T-helper 17 cell (primary cell): ENCODE data around the gene TRAK1. TPM values are rescaled to one million over a fixed set of nuclear protein-coding genes. Genes with fewer than 3 reads are reported as not detected.

Source experiments
- ATAC-seq: fragments of 150-1000 bp; cut with Tn5 transposase; 2 replicates; pipeline ENCODE4 v1.10.0; 2021; ENCODE audit warnings: mild to moderate bottlenecking, moderate library complexity
- DNase-seq, 3 donors: peaks; one replicate each; pipeline versions ENCODE4 v3.0.0 to v3.0.0-alpha.2; 2020 to 2021
- H3K9me3 ChIP-seq: one replicate; pipeline ENCODE4 v1.7.0; 2013; ENCODE audit warnings: low read length, mild to moderate bottlenecking; ENCODE audit not compliant: control insufficient read depth, poor library complexity, severe bottlenecking
- H3K27ac Mint-ChIP-seq: one replicate; pipeline ENCODE4 v1.8.0; 2022; ENCODE audit warnings: mild to moderate bottlenecking, moderate library complexity, mixed read lengths
- H3K27me3 Mint-ChIP-seq: one replicate; pipeline ENCODE4 v1.8.0; 2022; ENCODE audit warnings: mixed read lengths
- H3K36me3 Mint-ChIP-seq: one replicate; pipeline ENCODE4 v1.8.0; 2022; ENCODE audit warnings: low read depth, mixed read lengths
- H3K4me1 Mint-ChIP-seq: one replicate; pipeline ENCODE4 v1.8.0; 2022; ENCODE audit warnings: mild to moderate bottlenecking, mixed read lengths
- H3K4me3 Mint-ChIP-seq: one replicate; pipeline ENCODE4 v1.8.0; 2022; ENCODE audit warnings: mild to moderate bottlenecking, moderate library complexity, mixed read lengths
- total RNA-seq, 4 donors: library from RNA in 2 of 4; stranded (reverse) in 2 of 4; gene quantifications; one replicate each; pipeline ENCODE4 v1.2.3 and lab custom pipeline; 2022 to 2026

TRAK1 gene
- total RNA-seq, 2 donors from 2014 or later: 22.6 to 23.8 TPM

DNA sequence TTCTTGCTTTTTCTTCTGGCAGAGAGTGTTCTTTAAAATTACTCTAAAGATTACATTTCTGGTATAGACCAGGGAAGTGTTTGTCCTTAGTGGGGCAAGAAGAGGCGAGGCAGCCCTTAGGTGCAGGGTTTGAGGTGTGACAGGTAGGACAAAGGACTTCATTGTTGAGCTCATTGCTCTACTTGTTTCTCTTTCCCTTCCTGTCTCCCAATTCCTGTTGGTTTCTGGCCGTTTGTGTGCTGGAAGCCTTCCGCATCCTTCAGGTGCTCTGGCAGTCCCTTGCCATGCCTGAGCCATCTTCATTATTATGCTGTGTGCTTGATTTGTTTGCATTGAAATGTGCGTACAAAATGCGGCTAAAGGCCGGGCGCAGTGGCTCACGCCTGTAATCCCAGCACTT lies 89.7 kb downstream of the TRAK1 start:
- no peak overlapping the region for H3K27ac Mint-ChIP-seq
- no peak overlapping the region for H3K4me3 Mint-ChIP-seq
- H3K27me3 Mint-ChIP-seq: no peaks in the 10 kb centered on the region
- H3K36me3 Mint-ChIP-seq: peaks cover 7% of the 10 kb centered on the region
- H3K4me1 Mint-ChIP-seq: peaks cover 4% of the 10 kb centered on the region
- DNase-seq: no peak
- ATAC-seq: no peak
- H3K9me3 ChIP-seq: no peaks in the 10 kb centered on the region

DNA sequence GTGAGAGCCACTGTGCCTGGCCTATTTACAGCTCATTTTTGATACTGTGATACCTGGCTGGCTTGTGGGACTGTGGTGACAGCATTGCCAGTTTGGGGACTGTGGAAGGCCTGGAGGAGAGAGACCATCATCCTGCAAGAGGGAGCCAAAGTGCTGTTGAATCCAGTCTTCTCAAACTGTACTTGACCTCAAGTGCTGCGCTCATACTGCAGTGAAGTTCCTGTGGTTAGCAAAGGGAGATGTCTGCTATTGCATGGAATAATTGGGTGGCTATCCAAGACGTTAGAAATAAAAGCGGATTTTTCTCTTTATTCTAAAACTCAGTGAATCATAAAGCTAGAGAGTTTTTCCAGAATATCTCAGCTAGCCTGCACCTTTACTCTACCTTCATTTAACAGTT lies 91.4 kb downstream of the TRAK1 start:
- DNase-seq: no peak

DNA sequence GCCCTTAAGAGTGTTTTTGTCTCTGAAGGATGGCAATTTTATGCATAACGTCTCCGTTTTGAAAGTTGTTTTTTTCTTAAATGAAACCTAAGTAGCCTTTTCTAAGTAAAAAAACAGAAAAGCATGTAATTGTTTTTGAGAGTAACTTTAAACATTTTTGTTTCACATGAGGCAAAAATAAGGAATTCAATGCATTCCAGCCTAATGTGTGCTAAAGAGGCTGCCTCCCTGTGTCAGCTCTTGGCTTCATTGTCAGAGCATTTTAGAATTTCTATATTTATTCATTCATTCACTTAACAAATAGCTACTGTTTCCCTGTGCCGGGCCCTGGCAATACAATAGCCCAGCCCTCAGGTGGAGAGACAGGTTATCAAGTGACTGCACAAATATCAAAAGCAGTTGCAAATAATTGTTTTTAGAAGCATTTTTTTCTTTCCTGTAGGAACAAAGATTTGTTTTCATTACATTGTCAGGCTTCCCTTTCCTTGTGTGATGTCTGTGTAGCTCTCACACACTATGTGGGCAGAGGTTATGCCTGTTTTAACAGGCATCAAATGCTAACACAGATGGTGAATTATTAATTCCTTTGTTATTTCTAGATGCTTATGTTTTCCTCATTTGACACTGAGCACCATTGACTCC lies 93.0 kb downstream of the TRAK1 start:
- H3K27ac Mint-ChIP-seq: no peak overlapping the region
- no peak overlapping the region for H3K4me3 Mint-ChIP-seq
- ATAC-seq (no peak), DNase-seq (no peak)
- no peaks in the 10 kb centered on the region for H3K9me3 ChIP-seq
- peaks cover 4% of the 10 kb centered on the region for H3K36me3 Mint-ChIP-seq
- peaks cover 7% of the 10 kb centered on the region for H3K4me1 Mint-ChIP-seq
- H3K27me3 Mint-ChIP-seq: no peaks in the 10 kb centered on the region

More for the DNA sequence above, 91.4 kb downstream of the TRAK1 start:
- H3K4me3 Mint-ChIP-seq: no peak overlapping the region
- H3K4me1 Mint-ChIP-seq: peaks cover 5% of the 10 kb centered on the region
- no peaks in the 10 kb centered on the region for H3K9me3 ChIP-seq
- no peaks in the 10 kb centered on the region for H3K27me3 Mint-ChIP-seq
- no peak for ATAC-seq
- peaks cover 7% of the 10 kb centered on the region for H3K36me3 Mint-ChIP-seq
- H3K27ac Mint-ChIP-seq: no peak overlapping the region

DNA sequence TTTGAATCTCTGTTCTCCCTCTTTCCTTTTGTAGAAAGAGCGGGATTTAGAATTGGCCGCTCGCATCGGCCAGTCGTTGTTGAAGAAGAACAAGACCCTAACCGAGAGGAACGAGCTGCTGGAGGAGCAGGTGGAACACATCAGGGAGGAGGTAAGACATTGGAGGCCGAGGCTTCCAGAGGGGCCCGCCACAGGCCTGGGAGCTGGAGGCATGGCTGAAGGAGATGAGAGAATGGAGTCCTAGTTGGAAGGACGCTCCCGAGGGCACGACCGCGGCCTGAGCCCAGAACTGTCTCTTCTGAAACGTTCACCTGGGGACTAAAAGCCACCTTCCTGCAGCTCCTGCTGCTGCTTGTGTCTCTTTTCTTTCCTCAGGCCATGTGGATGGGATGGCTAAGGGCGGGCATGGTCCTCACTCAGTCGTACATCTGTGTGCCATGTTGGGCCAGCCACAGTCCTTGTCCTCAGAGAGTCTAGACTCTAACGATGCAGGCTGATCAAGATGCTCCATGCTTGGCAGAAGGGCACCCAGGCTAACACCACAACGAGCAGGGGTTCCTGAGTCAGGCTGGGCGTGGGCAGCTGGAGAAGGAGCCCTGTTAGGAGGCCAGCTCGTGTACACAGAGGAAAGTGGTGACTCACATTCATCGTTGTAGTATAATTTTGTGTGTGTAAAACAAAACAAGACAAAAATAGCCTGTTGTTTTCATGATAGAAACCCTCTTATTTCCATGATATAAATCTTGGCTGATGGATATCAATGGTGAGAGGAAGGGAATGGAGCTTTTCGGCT lies 93.7 kb downstream of the TRAK1 start:
- no peak overlapping the region for H3K4me3 Mint-ChIP-seq
- H3K27me3 Mint-ChIP-seq: no peaks in the 10 kb centered on the region
- peaks cover 4% of the 10 kb centered on the region for H3K36me3 Mint-ChIP-seq
- H3K4me1 Mint-ChIP-seq: peaks cover 3% of the 10 kb centered on the region
- H3K27ac Mint-ChIP-seq: no peak overlapping the region
- DNase-seq (no peak), ATAC-seq (no peak)
- H3K9me3 ChIP-seq: no peaks in the 10 kb centered on the region

DNA sequence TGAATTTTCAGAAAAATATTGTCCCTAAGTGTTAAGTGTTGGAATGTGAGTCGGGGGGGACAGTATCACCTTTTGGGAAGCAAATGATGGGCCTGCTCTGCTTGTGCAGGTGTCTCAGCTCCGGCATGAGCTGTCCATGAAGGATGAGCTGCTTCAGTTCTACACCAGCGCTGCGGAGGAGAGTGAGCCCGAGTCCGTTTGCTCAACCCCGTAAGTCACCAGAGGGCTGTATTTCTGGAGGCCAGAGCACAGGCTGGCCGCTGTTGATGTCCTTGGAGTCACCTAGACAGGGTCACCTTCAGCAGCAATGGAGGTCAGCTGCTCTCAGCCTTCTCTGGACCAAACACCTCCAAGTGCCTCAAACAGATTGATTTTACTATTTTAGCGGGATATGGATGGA lies 96.8 kb downstream of the TRAK1 start:
- ATAC-seq (no peak), DNase-seq (no peak)
- no peak overlapping the region for H3K4me3 Mint-ChIP-seq
- peaks cover 4% of the 10 kb centered on the region for H3K36me3 Mint-ChIP-seq
- peaks cover 11% of the 10 kb centered on the region for H3K4me1 Mint-ChIP-seq
- no peak overlapping the region for H3K27ac Mint-ChIP-seq
- H3K27me3 Mint-ChIP-seq: no peaks in the 10 kb centered on the region
- no peaks in the 10 kb centered on the region for H3K9me3 ChIP-seq

DNA sequence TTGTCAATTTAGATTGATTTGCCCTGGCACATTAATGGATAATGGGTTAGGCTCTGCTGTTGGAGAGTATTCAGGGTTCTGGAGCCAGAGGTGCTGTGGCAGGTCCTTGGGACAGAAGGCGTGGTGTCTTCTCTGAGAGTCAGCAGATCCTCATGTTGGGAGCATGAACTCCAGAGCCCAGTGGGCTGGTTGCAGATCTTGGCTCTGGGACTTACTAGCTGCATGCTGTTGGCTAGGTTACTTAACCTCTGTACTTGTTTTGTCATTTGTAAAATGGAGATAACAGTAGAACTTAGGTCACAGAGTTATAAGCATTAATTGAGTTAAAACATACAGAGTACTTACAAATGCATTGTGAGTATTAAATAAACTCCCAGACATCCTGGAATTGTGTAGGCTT lies 97.2 kb downstream of the TRAK1 start:
- H3K36me3 Mint-ChIP-seq: peaks cover 4% of the 10 kb centered on the region
- no peaks in the 10 kb centered on the region for H3K27me3 Mint-ChIP-seq
- H3K4me1 Mint-ChIP-seq: peaks cover 11% of the 10 kb centered on the region
- H3K9me3 ChIP-seq: no peaks in the 10 kb centered on the region
- H3K4me3 Mint-ChIP-seq: no peak overlapping the region
- DNase-seq: no peak
- no peak for ATAC-seq
- H3K27ac Mint-ChIP-seq: no peak overlapping the region

DNA sequence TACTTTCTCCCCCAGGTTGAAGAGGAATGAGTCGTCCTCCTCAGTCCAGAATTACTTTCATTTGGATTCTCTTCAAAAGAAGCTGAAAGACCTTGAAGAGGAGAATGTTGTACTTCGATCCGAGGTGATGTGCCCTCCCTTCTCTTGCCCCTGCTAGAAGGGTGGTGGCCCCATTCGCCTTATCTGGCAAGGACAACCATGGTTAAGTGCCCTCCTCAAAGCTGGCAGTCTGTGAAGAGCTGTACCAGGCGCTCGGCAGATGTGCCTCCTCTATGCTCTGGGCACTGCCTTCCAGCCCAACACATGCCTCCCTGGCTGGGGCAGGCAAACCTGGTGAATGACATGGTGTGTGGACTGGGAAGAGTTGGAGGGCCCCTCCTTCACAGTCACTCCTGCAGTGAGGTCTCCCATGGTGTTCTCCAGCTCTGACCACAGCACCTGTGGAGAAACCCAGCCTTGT lies 97.9 kb downstream of the TRAK1 start:
- Mint-ChIP-seq H3K27me3 (no peaks in the 10 kb centered on the region), H3K4me3 (no peak overlapping the region), H3K4me1 (peaks cover 11% of the 10 kb centered on the region), H3K36me3 (peaks cover 4% of the 10 kb centered on the region), H3K27ac (no peak overlapping the region)
- DNase-seq (no peak), ATAC-seq (no peak)
- no peaks in the 10 kb centered on the region for H3K9me3 ChIP-seq

DNA sequence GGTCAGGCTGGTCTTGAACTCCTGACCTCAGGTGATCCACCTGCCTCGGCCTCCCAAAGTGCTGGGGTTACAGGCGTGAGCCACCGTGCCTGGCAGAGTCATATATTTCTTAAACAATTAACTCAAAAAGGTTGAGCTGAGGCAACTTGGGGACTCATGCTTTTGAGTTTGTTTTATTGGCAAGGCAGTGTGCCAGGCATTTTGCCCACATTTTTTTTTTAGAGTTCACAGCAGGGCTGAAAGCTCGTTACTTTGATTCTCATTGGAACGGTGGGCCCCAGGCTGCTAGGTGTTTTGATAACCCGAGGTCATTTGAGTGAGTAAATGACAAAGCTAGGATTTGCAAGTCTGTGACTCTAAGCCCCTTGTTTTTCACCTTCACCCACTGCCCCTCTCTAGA lies 98.6 kb downstream of the TRAK1 start:
- H3K4me1 Mint-ChIP-seq: peaks cover 11% of the 10 kb centered on the region
- no peak overlapping the region for H3K27ac Mint-ChIP-seq
- H3K36me3 Mint-ChIP-seq: peaks cover 5% of the 10 kb centered on the region
- no peak for ATAC-seq
- H3K27me3 Mint-ChIP-seq: no peaks in the 10 kb centered on the region
- DNase-seq: no peak
- no peaks in the 10 kb centered on the region for H3K9me3 ChIP-seq
- H3K4me3 Mint-ChIP-seq: no peak overlapping the region

DNA sequence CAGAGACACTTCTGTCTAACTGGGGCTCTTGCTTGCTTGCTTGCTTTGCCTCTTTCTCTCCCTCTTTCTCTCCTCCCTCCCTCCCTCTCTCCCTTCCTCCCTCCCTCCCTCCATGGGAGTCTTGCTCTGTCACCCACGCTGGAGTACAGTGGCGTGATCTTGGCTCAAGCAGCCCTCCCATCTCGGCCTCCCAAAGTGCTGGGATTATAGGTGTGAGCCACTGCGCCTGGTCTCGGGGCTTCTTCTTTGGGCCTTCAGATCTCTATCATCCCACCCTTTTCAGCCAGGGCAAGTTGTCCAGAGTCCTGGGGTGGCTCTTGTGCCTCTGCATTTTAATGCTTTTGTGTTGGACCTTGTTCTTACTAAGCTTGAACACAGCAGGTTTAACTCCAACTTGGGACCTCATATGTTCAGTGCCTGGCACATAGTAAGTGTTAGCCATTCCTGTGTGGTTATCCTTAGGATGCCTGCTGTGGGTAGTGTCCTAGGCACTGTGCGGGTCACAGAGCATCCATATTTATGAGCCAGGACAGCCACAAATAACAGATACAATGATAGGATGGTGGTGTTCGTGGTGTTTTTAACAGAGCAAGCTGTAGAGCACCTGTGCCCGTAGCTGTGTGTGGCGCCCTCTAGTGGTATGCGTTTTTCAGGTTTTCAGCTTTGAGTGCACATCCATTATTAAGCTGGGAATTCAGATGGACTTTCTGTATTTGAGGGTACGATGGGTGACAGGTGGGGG lies 99.7 kb downstream of the TRAK1 start:
- Mint-ChIP-seq H3K27me3 (no peaks in the 10 kb centered on the region), H3K4me1 (peaks cover 11% of the 10 kb centered on the region), H3K4me3 (no peak overlapping the region), H3K36me3 (peaks cover 5% of the 10 kb centered on the region), H3K27ac (peak overlapping the region; percentile 45)
- H3K9me3 ChIP-seq: no peaks in the 10 kb centered on the region
- DNase-seq (peak; percentile 32 to 59 (median 37)), ATAC-seq (peak; percentile 74)

DNA sequence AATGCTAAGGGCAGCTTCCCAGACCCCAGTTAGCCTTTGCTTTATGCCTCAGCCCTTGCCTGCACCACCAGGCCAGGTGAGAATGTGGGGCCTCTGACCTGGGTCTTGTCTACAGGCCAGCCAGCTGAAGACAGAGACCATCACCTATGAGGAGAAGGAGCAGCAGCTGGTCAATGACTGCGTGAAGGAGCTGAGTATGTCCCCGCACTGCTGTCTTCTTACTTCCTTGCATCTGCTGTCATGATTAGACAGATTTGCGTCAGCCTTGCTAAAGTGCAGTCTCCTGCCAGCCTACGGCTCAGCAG lies 100.2 kb downstream of the TRAK1 start:
- peak; percentile 14 for ATAC-seq
- H3K9me3 ChIP-seq: no peaks in the 10 kb centered on the region
- peaks cover 5% of the 10 kb centered on the region for H3K36me3 Mint-ChIP-seq
- DNase-seq: no peak
- H3K4me1 Mint-ChIP-seq: peaks cover 11% of the 10 kb centered on the region
- H3K27ac Mint-ChIP-seq: peak overlapping the region; percentile 45
- H3K4me3 Mint-ChIP-seq: no peak overlapping the region
- no peaks in the 10 kb centered on the region for H3K27me3 Mint-ChIP-seq

DNA sequence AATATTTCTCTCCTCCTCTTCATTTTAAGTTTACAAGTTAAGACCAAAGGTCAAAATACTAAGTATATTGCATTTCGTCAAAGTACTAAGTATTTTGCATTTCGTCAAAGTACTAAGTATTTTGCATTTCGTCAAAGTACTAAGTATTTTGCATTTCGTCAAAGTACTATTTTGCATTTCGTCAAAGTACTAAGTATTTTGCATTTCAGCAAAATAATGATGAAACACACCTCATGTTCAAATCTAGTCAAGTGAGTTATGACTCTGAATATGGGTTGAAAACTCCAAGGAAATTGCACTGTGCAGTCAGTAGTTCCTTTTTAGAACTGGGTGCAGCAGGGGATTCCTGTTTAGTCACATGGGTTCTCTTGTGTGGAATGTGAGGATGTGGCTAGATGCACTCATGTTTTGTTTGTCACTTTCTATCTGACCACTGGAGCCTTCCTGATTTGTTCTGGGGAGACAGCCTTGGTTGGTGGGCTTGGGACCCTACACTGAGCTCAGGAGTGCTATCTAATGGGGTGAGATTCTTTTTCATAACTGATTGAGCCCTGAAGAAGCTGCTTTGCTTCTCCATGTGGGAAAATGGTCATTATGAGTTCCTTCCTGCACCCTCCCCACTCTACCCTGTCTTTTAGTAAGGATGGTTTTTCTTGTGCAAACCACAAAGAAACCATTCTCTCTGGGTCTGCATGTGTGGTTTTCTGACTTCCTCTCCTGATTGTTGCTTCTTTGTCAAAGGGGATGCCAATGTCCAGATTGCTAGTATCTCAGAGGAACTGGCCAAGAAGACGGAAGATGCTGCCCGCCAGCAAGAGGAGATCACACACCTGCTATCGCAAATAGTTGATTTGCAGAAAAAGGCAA lies 101.4 kb downstream of the TRAK1 start:
- Mint-ChIP-seq H3K36me3 (peaks cover 5% of the 10 kb centered on the region), H3K27ac (no peak overlapping the region), H3K4me1 (peaks cover 10% of the 10 kb centered on the region), H3K4me3 (no peak overlapping the region), H3K27me3 (no peaks in the 10 kb centered on the region)
- DNase-seq (no peak), ATAC-seq (no peak)
- no peaks in the 10 kb centered on the region for H3K9me3 ChIP-seq

DNA sequence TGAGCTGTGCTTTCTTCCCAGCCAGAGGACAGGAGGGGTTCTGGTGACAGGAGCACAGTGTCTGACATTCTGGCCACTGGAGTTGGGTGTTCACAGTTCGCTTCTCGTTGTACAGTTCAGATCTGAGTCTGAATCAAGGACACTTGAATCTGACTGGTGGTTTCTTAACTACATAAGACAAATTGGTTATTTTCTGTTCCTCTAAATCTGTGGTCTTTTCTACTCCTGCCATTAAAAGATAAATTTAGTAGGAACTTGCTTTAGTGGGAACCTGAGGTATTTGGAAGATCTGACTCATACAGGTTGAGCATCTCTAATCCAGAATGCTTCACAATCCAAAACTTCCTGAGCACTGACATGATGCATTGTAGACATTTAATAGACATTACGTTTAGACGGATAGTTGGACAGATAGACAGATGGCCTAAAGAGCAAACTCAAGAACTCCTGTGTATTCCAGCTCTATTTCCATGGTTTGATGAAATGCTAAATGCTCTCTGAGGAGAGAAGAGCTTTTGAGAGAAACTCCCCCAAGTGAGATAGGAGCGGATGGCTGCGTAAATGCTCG lies 103.9 kb downstream of the TRAK1 start:
- Mint-ChIP-seq H3K4me1 (peaks cover 8% of the 10 kb centered on the region), H3K27me3 (no peaks in the 10 kb centered on the region), H3K27ac (peak overlapping the region; percentile 29), H3K36me3 (peaks cover 7% of the 10 kb centered on the region), H3K4me3 (no peak overlapping the region)
- no peak for DNase-seq
- no peak for ATAC-seq
- H3K9me3 ChIP-seq: no peaks in the 10 kb centered on the region
